ENCODE measurements around the gene SELENOH.

DNA sequence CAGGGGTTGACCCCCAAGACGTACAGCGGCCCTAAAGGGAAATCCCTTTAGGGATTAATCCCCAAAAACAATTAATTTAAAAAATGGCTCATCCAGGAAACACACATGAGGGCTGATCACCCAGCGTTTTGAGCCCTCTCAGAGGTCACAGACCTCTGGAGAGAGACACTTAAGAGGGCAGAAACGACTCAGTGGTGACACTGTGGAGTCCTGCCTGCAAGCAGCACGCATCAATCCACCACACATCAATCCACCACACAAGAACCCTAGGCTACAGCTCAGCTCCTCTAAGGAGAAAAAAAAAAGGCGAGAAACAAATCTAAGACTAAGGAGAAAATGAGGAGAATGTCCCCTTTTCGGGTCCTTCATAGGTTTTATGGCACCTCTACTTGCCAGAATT lies 12.5 kb upstream of the SELENOH start:
- no peak for TF ChIP-seq POLR2A (IDR thresholded peaks at IDR 0.05)
- TF ChIP-seq CTCF (IDR thresholded peaks at IDR 0.05), result no peak

All from thyroid gland (tissue), 4 donors.